DMS153 (cell line): Measurements from ENCODE around the gene IFIT2.
A peak's percentile ranks its signal among the peaks of the same experiment; 100 is the strongest.
"Not testable (repeated sequence)": the region's sequence is repeated elsewhere in the genome, so short reads cannot be mapped to it uniquely, and the experiment has no call there.

ENCODE experiments used
- DNase-seq: peaks from one replicate; lab custom pipeline; 2025; lab: John Stamatoyannopoulos, UW

The IFIT2 gene

DNA sequence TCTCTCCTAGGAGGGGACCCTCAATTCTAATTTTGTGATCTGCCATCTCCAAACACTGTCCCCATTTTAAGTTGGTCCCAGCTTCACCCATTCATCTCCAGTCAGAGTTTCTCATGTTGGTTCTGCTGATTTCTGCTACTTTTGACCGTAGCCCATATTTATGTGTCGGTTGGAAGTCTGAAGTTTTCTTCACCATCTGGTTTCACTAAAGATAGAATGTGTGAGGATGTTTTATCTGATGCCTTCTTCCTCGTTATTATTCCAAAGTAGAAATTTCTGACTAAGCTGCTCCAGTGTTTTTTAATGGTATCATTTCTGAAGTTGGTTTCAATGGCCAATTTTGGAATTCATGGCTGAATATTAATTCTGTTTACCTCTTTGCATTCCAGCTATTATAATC is 21.3 kb upstream of the IFIT2 start:
- no peak for DNase-seq

DNA sequence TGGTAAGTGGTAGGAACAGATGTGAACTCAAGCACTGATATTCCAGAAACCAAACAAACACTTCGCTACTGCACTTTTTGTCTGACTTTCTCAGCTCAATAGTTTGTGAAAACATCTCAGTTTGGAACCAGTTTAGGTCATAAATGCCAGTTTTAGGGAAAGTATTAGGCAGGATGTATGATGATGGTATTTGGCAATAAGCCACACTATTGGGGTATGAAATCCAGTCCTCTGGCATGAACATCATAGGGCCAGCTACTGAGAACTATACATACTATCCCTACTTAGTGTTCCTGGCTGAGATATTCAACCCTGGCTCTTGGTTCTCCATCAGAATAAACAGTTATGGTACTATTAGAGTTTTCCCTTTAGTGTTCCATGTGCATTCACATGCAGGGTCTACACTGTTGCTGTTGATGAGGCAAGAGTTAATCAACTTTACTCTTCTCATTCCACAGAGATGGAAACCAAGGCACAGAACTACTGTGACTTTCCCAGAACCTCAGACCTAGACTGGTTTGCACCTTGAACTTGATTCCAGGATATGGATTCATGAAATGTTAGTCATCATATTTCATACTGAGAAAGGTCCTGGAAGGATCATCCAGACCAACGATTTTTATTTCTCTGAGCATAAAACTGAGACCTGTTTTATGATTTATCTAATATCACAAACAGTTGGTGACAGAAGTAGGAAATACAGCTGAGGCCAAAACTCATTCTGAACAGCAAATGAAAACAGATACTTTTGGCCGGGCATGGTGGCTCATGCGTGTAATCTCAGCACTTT is 20.0 kb upstream of the IFIT2 start:
- DNase-seq, result no peak

DNA sequence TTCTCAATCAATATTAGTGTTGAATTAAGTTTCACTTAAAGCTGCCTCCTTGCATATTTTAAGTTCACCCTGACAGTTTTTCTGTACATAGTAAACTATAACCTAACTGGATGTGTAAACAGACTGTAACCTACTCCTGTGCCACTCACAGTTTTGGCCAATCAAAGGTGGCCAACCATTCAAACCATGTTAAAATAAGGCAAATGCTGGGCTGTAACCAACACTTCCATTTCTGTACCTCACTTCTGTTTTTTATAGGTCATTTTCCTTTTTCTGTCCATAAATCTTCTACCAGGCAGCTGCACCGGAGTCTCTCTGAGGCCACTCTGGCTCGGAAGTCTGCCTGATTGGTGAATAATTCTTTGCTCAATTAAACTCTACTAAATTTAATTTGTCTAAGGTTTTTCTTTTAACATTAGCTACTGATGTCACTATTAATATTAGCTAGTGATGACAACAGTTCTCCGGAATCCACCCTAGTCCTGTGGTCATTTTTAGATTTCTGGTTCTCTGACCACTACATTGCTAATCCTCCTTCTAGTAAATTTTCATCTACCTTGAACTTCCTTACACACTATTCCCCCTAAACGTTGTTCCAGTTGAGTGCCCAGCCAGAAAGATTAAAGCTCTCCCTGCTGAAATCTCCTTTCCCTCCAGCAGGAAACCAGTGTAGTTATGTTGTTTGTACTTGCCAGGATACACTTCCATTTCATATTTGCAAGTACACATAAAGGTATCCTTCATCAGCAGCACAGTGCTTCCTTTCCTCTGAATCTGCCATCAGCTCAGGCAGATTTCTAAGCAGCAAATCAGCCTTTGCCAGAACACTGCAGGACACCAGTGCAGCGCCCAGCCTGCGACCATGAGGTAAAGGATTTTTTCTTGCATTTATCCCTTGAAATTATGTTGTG is 18.6 kb upstream of the IFIT2 start:
- peak; percentile 48 for DNase-seq

DNA sequence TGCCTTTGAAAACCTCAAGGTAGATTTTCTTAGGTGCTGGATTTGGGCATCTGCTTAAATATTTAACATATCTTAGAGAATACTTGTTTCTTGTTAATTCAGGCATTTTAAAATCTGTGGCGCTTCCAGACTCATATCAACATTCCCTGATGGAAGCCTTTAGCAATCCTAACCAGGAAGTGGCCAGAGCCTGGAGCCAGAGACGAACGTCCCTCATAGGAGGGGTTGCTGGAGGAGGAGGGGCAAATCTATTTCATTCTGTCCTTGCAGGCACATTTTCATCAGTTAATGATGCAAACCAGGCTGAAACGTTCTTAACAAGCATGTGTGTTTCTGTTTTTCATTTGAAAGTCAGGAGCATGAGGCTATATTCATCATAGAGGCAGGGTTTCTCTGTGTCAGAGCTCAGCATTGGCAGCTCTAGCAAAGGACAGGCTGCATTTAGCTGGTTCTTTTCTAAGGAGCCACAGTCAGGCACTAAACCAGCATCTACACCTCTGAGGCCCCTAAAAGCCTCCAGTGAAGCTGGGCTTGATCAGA is 17.8 kb upstream of the IFIT2 start:
- DNase-seq, result peak; percentile 48

DNA sequence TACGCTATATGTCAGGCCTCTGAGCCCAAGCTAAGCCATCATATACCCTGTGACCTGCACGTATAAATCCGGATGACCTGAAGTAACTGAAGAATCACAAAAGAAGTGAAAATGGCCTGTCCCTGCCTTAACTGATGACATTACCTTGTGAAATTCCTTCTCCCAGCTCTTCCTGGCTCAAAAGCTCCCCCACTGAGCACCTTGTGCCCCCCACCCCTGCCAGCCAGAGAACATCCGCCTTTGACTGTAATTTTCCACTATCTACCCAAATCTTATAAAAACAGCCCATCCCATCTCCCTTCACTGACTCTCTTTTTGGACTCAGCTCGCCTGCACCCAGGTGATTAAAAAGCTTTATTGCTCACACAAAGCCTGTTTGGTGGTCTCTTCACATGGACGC is 17.1 kb upstream of the IFIT2 start:
- not testable (repeated sequence) for DNase-seq

DNA sequence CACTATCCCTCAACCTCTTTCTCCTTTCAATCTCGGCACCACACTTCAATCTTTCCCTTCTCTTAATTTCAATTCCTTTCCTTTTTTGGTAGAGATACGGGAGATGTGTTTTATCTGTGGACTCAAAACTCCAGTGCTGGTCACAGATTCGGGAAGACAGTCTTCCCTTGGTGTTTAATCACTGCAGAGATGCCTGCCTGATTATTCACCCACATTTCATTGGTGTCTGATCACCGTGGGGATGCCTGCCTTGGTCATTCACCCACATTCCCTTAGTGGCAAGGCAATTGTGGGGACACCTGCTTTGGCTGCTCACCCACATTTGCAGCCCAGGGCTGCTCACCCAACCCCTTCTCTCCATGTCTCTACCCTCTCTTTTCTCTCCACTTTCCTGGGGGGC is 16.5 kb upstream of the IFIT2 start:
- DNase-seq, result not testable (repeated sequence)

DNA sequence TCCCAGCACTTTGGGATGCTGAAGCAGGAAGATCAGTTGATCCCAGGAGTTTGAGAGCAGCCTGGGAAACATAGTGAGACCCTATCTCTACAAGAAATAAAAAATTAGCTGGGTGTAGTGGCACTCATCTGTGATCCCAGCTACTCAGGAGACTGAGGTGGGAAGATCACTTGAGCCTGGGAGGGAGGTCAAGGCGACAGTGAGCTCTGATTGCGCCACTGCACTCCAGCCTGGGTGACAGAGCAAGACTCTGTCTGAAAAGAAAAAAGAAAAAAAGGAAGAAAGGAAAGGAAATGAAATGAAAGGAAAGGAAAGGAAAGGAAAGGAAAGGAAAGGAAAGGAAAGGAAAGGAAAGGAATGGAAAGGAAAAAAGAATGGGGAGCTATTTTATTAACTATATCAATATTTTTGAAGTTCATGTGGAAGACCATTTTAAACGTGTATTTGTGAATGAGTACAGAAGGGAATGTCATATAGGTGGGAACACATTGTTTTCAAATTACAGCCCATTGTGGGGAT is 7.1 kb upstream of the IFIT2 start:
- no peak for DNase-seq

DNA sequence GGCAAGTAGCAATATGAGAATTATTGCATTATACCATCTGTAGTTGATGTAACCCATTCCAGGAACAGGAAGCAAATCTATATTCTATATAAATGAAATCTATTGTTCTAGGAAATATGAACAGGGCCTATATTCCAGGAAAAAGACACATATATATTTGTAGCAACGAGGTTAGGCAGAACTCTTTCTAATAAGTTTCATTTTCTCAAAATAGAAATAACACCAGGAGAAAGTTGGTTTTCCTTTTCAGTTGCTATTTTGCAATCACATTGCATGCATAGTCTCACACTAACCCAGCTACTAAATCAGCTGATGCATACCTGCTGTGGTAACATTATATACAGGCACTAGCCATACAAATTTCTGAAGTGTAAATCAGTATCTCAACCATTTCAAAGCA is 6.2 kb upstream of the IFIT2 start:
- no peak for DNase-seq

DNA sequence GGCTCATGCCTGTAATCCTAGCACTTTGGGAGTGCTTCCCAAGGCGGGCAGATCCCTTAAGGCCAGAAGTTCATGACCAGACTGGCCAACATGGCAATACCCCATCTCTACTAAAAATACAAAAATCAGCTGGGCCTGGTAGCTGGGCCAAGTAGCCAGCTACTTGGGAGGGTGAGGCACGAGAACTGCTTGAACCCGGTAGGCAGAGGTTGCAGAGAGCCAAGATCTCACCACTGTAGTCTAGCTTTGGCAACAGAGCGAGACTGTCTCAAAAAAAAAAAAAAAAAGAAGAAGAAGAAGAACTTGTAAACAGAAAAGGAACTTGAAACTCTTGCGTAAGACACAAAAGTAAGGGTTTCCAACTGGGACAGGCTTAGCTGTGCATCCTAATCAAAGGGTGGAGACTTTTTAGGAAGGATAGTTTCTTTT is 5.6 kb upstream of the IFIT2 start:
- no peak for DNase-seq

DNA sequence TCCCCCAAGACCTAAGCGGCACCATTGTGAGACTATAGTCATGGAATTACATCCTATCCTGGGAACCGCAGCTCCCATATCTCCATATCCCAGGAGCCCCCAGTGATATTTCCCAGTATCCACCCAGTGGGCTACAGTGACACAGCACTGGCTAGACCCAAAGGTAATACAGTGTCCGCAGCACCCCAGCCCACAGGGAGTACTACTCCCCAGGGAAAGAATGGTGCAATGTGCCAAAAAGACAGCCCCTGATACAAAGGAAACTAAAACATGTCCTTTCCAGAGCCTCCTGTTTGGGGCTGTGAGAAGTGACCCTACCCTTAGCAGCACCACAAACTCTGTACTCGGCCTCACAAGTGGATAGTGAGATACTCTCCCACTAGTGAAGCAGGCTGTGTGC is 4.5 kb upstream of the IFIT2 start:
- no peak for DNase-seq

DNA sequence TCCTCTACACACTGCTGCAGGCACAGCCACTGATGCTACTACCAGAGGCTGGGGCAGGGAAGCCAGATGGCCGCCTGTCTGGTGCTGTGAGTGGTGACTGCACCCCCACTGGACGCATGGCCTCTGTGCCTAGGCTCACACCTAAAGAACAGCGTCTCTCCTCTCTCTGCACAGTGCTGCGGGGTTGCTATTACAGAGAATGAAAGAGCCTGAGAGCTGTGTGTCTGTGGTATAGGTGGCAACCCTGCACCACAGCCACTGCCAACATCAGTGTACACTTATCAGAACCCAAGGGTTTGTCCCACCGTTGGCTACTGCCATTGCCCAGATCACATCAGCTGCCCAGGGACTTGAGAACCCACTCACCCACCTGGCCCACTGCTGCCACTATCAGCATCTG is 4.1 kb upstream of the IFIT2 start:
- DNase-seq, result no peak

DNA sequence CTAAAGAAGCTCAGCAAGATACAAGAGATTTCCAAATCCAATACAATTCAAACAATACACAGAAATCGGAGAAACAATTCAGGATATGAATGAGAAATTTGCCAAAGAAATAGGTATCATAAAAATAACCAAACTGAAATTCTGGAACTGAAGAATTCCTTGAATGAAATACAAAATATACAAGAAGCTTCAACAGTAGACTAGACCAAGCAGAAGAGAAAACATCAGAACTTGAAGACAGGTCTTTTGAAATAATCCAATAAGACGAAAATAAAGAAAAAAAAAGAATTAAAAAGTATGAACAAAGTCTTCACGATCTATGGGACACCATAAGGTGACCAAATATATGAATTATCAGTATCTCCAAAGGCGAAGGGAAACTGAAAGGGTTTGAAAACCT is 2.8 kb upstream of the IFIT2 start:
- no peak for DNase-seq

DNA sequence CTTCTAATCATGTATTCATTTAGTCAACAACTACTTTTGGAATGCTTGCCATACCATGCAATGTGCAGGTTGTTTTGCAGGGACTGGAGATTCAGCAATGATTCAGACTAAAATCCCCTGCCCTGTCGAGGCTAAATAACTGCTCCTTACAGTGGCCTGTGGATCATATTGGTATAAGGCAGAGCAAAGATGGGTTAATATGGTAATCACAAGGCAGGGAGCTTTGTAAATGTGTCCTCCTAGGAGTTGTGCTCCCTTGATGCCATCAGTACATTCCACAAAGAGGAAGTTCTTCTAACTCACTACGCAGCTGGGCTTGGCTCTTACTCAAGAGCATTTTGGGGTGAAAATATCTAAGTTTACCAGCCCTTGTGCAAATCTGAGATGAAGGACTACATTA is 614 bp upstream of the IFIT2 start:
- DNase-seq, result no peak

DNA sequence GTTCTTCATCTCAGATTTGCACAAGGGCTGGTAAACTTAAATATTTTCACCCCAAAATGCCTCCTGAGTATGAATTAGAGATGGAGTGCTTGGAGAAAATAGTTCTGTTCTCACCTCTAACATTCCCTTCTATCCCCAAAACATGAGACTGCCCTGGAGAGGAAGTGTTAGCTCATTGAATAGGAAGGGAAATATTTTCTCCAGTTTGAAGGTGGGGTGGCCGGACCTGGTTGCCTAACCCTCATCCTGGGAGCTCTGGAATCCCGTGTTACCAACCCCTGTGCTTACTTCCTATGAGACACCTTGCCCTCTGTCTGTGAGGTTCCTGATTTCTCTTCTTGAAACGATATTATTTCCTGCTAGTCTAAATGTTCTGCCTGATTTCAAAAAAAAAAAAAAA is 779 bp downstream of the IFIT2 start:
- no peak for DNase-seq

DNA sequence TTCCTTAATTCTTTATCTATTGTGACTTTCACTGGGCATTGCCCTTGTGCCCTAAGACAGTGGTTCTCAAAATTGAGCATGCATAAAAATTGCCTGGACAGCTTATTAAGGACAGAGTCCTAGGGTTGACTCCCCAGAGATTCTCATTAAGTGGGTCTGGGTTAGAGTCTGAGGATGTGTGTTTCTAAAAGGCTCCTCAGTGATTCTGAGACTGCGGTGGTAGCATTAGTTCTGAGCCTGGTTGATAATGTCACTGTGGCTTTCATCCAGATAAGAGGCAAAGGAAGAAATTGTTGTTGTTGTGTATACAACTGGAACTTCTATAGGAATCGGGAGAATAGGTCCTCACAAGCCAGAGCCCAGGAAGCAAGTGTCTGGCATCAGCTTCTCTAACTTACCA is 1.3 kb downstream of the IFIT2 start:
- DNase-seq, result no peak

DNA sequence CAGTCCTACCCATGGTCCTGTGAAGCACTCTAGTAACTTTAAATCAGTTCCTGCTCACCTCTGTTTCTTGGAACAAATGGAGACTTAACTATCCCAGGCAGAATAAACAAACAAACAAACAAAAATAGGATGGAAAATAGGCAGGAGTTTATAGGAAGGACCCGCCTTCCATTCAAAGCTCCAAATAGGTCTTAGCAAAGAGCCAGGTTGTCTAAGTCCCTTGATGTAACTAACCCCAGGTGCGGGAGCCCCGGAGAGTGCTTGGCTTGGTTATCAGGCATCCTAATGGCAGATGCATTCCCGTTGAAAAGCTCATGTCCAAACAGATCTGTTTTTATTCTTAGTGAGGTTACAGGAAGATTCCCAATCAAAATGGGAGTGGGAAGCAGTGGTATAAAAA is 2.2 kb downstream of the IFIT2 start:
- DNase-seq, result no peak

DNA sequence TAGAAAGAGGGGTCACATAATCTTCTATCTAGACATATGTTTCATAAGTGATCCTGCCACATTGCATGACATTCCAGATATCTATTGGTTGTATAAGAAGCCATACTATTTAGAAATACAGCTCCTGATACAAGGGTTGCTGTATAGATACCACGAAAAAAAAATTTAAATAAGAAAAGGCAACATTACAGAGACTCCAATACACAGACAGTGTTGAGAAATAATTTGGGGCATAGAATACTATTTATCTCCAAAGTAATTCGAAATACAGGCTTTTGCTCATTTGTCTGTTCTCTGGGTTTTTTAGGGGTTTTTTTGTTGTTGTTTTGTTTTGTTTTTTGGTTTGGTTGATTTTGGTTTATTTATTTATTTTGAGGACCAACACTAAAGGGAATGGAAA is 2.6 kb downstream of the IFIT2 start:
- no peak for DNase-seq

DNA sequence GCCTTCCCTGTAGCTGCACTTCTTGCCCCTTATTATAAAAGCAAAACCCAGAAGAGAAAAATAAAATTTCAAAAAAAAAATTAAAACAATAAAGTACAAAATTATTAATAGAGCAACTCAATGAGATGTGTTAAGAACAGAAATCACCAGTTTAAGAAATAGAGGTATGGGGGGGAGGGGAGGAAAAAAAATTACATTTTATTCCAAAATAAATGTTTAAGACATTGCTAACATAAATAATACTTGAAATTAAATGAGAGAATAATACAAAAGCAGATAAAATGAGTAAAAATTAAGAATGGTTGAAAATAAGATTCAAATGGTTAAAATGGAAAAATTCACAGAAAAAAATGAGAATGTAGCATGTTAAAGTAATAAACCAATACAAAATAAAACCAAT is 3.1 kb downstream of the IFIT2 start:
- DNase-seq, result no peak

DNA sequence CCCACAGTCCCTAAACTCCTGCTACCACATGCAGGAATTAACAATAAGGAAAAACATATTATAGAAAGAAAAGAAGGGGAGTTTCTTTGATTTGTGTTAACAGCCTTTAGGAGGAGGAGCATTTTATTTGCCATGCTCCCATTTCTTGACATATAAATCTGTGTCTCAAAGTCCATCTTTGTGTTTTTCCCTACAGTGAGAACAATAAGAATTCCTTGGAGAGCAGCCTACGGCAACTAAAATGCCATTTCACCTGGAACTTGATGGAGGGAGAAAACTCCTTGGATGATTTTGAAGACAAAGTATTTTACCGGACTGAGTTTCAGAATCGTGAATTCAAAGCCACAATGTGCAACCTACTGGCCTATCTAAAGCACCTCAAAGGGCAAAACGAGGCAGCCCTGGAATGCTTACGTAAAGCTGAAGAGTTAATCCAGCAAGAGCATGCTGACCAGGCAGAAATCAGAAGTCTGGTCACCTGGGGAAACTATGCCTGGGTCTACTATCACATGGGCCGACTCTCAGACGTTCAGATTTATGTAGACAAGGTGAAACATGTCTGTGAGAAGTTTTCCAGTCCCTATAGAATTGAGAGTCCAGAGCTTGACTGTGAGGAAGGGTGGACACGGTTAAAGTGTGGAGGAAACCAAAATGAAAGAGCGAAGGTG is 4.1 kb downstream of the IFIT2 start:
- DNase-seq, result no peak

DNA sequence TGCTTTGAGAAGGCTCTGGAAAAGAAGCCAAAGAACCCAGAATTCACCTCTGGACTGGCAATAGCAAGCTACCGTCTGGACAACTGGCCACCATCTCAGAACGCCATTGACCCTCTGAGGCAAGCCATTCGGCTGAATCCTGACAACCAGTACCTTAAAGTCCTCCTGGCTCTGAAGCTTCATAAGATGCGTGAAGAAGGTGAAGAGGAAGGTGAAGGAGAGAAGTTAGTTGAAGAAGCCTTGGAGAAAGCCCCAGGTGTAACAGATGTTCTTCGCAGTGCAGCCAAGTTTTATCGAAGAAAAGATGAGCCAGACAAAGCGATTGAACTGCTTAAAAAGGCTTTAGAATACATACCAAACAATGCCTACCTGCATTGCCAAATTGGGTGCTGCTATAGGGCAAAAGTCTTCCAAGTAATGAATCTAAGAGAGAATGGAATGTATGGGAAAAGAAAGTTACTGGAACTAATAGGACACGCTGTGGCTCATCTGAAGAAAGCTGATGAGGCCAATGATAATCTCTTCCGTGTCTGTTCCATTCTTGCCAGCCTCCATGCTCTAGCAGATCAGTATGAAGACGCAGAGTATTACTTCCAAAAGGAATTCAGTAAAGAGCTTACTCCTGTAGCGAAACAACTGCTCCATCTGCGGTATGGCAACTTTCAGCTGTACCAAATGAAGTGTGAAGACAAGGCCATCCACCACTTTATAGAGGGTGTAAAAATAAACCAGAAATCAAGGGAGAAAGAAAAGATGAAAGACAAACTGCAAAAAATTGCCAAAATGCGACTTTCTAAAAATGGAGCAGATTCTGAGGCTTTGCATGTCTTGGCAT is 4.8 kb downstream of the IFIT2 start:
- DNase-seq, result no peak

DNA sequence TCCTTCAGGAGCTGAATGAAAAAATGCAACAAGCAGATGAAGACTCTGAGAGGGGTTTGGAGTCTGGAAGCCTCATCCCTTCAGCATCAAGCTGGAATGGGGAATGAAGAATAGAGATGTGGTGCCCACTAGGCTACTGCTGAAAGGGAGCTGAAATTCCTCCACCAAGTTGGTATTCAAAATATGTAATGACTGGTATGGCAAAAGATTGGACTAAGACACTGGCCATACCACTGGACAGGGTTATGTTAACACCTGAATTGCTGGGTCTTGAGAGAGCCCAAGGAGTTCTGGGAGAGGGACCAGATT is 5.4 kb downstream of the IFIT2 start:
- no peak for DNase-seq

DNA sequence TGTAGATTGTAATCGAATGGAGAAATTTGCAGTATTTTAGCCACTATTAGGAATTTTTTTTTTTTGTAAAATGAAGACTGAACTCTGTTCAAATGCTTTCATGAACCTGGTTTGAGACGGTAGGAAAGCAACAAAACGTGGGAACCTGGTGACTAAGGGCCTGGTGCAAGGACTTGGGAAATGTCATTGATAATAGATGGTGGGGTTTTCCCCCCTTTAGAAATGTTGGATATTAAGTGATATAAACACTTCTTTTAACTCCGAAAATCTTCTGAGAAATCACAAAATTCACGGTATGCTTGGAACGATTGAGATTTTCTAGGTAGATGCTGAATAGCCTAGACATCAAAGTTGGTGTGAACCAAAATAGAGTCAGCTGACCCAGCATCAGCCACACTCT is 6.4 kb downstream of the IFIT2 start:
- no peak for DNase-seq
